Measurements from ENCODE around the gene CGB1.

The CGB1 gene

DNA sequence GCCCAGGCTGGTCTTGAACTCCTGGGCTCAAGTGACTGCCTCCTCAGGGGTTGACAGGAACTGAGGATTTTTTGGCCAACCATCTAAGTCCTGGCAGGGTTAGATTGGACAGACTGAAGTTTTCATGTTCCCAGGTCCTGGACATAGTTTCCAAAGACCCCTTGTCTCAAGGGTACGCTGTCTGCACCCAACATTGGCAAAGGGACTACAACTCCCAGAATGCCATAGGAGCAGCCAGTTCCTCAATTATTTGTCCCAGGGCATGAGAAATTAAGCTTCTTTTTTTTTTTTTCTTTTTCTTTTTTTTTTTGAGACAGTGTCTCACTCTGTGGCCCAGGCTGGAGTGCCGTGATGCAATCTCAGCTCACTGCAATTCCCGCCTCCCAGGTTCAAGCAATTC is 50.5 kb downstream of the CGB1 start:
- Histone ChIP-seq H3K4me1 (ENCODE audit: control insufficient read depth, insufficient read depth, low read length) (no peaks in the 10 kb centered on the region), H3K36me3 (ENCODE audit: control insufficient read depth, insufficient read depth, low read length) (peaks cover 5% of the 10 kb centered on the region), H3K4me3 (ENCODE audit: low read length) (no peak overlapping the region), H3K27me3 (ENCODE audit: control insufficient read depth, insufficient read depth, low read length) (no peaks in the 10 kb centered on the region), H3K9me3 (ENCODE audit: control insufficient read depth, low read length) (no peaks in the 10 kb centered on the region), H3K9ac (ENCODE audit: low read length) (no peak overlapping the region)

DNA sequence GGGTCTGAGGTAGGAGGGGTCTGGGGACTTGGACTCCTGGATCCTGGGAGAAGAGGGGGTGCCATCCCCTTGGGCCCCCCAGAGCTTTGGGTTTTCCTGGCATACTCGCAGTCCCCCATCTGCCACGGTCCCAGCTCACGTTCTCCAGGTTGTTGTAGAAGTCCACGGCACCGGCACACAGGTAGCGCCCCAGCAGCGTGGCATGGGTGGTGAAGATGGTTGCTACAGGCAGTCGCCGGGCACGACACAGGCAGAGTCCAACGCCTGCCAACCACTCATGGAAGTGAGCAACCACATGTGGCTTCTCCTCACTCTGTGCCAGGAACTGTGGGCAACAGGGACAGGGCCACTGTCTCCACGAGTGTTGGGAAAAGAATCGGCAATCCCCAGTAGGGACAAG is 51.0 kb downstream of the CGB1 start:
- H3K36me3 ChIP-seq (ENCODE audit: control insufficient read depth, insufficient read depth, low read length) = peaks cover 5% of the 10 kb centered on the region

More for the DNA sequence above, 51.0 kb downstream of the CGB1 start:
- Histone ChIP-seq H3K9ac (ENCODE audit: low read length) (no peak overlapping the region), H3K4me3 (ENCODE audit: low read length) (no peak overlapping the region), H3K4me1 (ENCODE audit: control insufficient read depth, insufficient read depth, low read length) (no peaks in the 10 kb centered on the region), H3K27me3 (ENCODE audit: control insufficient read depth, insufficient read depth, low read length) (no peaks in the 10 kb centered on the region), H3K9me3 (ENCODE audit: control insufficient read depth, low read length) (no peaks in the 10 kb centered on the region)
